ENCODE results near the gene SHROOM3. TPM values are rescaled to one million over a fixed set of nuclear protein-coding genes. Genes with fewer than 3 reads are reported as not detected.

The SHROOM3 gene
- total RNA-seq, 6 experiments from 2014 or later: 39.1 to 98.7 (median 40.9) TPM

DNA sequence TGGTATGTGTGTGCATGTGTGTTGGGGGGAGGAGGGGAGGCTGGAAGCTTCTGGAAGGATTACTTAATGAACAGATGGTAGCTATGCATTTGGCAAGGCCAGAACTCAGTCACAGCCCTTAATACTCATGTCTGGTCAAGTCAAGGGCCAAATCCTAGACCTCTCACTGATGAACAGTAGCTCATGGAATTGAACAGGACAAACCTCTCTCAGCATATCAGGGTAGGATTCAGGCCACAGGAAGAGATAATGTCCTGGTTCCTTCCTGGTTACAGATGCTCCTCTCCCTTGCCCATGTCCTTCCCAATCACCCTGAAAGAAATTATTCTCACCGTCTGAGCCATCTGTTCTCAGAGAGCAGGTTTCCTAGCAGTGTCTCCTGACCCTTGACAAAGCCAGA, 297.2 kb downstream of the SHROOM3 start:
- TF ChIP-seq CTCF (IDR thresholded peaks at IDR 0.05): no peak
- Mint-ChIP-seq H3K27ac (peak overlapping the region; percentile 35; the same call in 1 of the 2 replicates), H3K4me3 (no peak overlapping the region), H3K27me3 (ENCODE audit: insufficient read depth) (no peaks in the 10 kb centered on the region), H3K9me3 (no peaks in the 10 kb centered on the region), H3K36me3 (ENCODE audit: low read depth) (peaks cover 38% of the 10 kb centered on the region), H3K4me1 (ENCODE audit: low read depth) (peaks cover 80% of the 10 kb centered on the region)
- no peak for DNase-seq

- TF ChIP-seq CTCF (IDR thresholded peaks at IDR 0.05): peak; percentile 42; the same call in 1 of the 2 replicates
- no peak for DNase-seq
- Mint-ChIP-seq H3K9me3 (no peaks in the 10 kb centered on the region), H3K4me1 (ENCODE audit: low read depth) (peaks cover 87% of the 10 kb centered on the region), H3K4me3 (no peak overlapping the region), H3K27ac (no peak overlapping the region; the same call in 1 of the 2 replicates), H3K36me3 (ENCODE audit: low read depth) (peaks cover 36% of the 10 kb centered on the region), H3K27me3 (ENCODE audit: insufficient read depth) (no peaks in the 10 kb centered on the region)
These were observed 298.2 kb downstream of the SHROOM3 start for GRCh38 chr4:76733068-76733771.

DNA sequence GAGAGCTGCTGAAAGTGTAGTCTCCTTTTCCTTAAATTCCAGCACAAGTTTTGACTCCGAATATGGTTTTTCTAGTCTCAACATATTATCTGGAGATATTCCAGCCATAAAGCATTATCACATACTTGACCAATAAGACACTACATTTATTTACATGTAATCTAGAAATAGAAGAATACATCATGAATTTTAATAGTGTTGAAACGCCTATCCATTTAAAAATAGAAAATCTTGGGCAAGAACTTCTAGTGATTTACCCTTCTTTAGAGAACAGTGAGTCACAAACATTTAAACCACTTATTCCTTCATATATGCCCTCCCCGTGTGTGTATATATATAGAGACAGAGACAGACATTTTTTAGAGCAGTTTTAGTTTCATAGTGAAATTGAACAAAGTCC, 301.4 kb downstream of the SHROOM3 start:
- Mint-ChIP-seq H3K4me1 (ENCODE audit: low read depth) (peaks cover 73% of the 10 kb centered on the region), H3K4me3 (peak overlapping the region; percentile 55), H3K36me3 (ENCODE audit: low read depth) (peaks cover 24% of the 10 kb centered on the region), H3K9me3 (no peaks in the 10 kb centered on the region), H3K27ac (peak overlapping the region; percentile 87), H3K27me3 (ENCODE audit: insufficient read depth) (0 out of 2 replicates have a peak, but pooled peaks cover 2% of the 10 kb centered on the region)
- no peak for TF ChIP-seq CTCF (IDR thresholded peaks at IDR 0.05)
- peak; percentile 77 for DNase-seq

DNA sequence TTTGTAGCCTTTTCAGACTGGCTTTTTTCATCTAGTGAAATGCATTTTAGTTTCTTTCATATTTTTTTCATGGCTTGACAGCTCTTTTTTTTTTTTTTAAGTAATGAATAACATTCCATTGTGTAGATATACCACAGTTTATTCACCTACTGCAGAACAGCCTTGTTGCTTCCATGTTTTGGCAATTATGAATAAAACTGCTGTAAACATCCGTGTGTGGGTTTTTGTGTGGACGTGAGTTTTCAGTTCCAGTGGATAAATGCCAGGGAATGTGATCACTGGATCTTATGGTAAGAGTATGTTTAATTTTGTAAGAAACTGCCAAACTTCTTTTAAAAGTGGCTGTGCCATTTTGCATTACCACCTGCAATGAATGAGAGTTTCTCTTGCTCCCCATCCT, 302.2 kb downstream of the SHROOM3 start:
- DNase-seq: no peak
- H3K36me3 Mint-ChIP-seq (ENCODE audit: low read depth): peaks cover 24% of the 10 kb centered on the region
- H3K27ac Mint-ChIP-seq: peak overlapping the region; percentile 87
- H3K4me1 Mint-ChIP-seq (ENCODE audit: low read depth): peaks cover 71% of the 10 kb centered on the region
- TF ChIP-seq CTCF (IDR thresholded peaks at IDR 0.05): no peak
- 0 out of 2 replicates have a peak, but pooled peaks cover 2% of the 10 kb centered on the region for H3K27me3 Mint-ChIP-seq (ENCODE audit: insufficient read depth)
- H3K4me3 Mint-ChIP-seq: peak overlapping the region; percentile 55
- peaks cover 5% of the 10 kb centered on the region for H3K9me3 Mint-ChIP-seq

DNA sequence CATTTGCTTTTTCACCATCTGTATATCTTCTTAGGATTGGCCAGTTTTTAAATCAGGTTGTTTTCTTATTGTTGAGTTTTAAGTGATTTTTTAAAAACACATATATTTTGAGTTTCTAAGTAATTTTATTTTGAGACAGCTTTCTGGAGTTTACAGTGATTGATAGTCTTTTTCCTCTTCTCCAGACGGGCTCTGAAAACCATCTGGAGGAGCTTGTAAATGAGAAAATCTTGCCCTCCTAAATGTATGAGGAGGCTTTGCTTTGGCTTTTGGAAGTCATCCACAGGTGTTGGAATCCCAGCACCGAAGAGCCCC, 302.7 kb downstream of the SHROOM3 start:
- Mint-ChIP-seq H3K36me3 (ENCODE audit: low read depth) (peaks cover 28% of the 10 kb centered on the region), H3K27me3 (ENCODE audit: insufficient read depth) (peaks cover 2% of the 10 kb centered on the region; the same call in 1 of the 2 replicates), H3K27ac (peak overlapping the region; percentile 87), H3K4me3 (peak overlapping the region; percentile 55), H3K4me1 (ENCODE audit: low read depth) (peaks cover 72% of the 10 kb centered on the region), H3K9me3 (peaks cover 5% of the 10 kb centered on the region)
- TF ChIP-seq CTCF (IDR thresholded peaks at IDR 0.05): no peak
- no peak for DNase-seq
